BLaER1 treated with 17β-estradiol and CSF1 and Interleukin-3, amounts not matched to agents 10 nM and 100 nM (cell line): ENCODE data around the gene IFIT5.
A peak's percentile ranks its signal among the peaks of the same experiment; 100 is the strongest.

Experiments
- H3K27ac ChIP-seq, 11 experiments: shearing (Covaris generic); formaldehyde crosslinking; 2 replicates each; pipeline ENCODE4 v1.8.1; 2022
- H3K27me3 ChIP-seq, 11 experiments: shearing (Covaris generic); formaldehyde crosslinking; 2 replicates each; pipeline ENCODE4 v1.8.1; 2022
- H3K36me3 ChIP-seq, 11 experiments: shearing (Covaris generic); formaldehyde crosslinking; 2 replicates each; pipeline ENCODE4 v1.8.1; 2022
- H3K4me1 ChIP-seq, 10 experiments: shearing (Covaris generic); formaldehyde crosslinking; 2 replicates each; pipeline ENCODE4 v1.8.1; 2022
- H3K4me2 ChIP-seq, 11 experiments: shearing (Covaris generic); formaldehyde crosslinking; 2 replicates each; pipeline ENCODE4 v1.8.1; 2022
- H3K4me3 ChIP-seq, 10 experiments: shearing (Covaris generic); formaldehyde crosslinking; 2 replicates each; pipeline ENCODE4 v1.8.1; 2022
- H3K9ac ChIP-seq, 11 experiments: shearing (Covaris generic); formaldehyde crosslinking; 2 replicates each; pipeline ENCODE4 v1.8.1; 2022
- H3K9me3 ChIP-seq, 11 experiments: shearing (Covaris generic); formaldehyde crosslinking; replicated peaks in 1 of 11; 2 replicates each; pipeline ENCODE4 v1.8.1; 2022
- H4K20me1 ChIP-seq, 11 experiments: shearing (Covaris generic); formaldehyde crosslinking; 2 replicates each; pipeline ENCODE4 v1.8.1; 2022
- Cebpa-rat ChIP-seq, 11 experiments: shearing (Covaris generic); IDR thresholded peaks; 2 replicates each; pipeline ENCODE4 v1.8.1; 2022

The IFIT5 gene

DNA sequence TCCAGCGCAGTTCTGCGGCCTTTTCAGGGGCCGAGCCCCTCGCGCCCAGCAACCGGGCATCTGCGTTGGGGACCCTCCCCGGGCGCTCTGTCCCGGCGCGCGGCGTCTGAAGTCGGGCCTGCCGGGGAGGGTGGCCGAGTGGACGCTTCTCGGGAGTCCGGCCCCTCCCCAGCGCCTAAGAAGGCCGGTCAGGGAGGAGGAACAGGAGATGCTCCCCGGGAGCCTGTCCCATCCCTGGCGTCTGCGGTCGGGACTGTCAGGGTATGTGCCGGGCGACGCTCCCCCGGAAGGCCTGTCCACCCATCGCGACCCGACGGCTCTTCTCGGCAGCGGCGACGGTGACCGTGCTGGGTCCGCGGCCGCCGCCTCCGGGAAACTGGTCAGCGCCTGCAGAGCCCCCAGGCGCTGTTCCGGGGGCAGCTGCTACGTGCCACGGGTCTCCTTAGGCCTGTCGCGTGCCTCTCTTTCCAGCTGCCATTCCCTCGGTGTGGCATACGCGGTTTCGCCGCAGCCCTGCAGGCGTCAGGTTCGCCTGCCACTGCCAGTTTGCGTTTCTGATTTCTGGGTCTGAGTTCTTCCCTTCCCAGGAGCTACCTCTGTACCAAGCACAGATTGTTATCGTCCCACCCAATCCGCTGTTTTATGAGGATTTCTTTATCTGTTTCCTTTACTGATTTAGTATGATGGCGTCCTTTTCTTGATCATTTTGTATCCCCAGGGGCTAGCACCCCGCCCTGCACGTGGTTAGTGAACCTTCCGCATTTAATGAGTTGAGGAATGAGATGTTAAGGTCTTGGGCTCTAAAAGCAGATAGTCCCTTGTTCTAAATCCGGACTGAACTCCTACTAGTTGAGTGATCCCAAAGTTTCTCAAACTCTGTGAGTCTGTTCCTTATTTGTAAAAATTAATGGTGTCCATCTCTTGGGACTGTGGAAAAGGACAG lies 782 bp downstream of the IFIT5 start:
- Histone ChIP-seq H3K4me2 (peak overlapping the region; percentile 67 to 93 (median 84)), H3K4me3 (peak overlapping the region; percentile 75 to 92 (median 84)), H3K27ac (peak overlapping the region; percentile 84 to 98 (median 94)), H3K27me3 (no peaks in the 10 kb centered on the region), H4K20me1 (peaks cover 0 to 28% (median 0%) of the 10 kb centered on the region in 11 experiments; a peak in 9 of 22 replicates), H3K4me1 (peaks cover 40 to 68% (median 54%) of the 10 kb centered on the region in 10 experiments), H3K9me3 (peaks cover 6 to 13% (median 11%) of the 10 kb centered on the region in 11 experiments), H3K9ac (peak overlapping the region; percentile 84 to 97 (median 93)), H3K36me3 (peaks cover 13 to 29% (median 17%) of the 10 kb centered on the region in 11 experiments; a peak in 21 of 22 replicates)
- no peak for TF ChIP-seq Cebpa-rat (IDR thresholded peaks at IDR 0.05)

DNA sequence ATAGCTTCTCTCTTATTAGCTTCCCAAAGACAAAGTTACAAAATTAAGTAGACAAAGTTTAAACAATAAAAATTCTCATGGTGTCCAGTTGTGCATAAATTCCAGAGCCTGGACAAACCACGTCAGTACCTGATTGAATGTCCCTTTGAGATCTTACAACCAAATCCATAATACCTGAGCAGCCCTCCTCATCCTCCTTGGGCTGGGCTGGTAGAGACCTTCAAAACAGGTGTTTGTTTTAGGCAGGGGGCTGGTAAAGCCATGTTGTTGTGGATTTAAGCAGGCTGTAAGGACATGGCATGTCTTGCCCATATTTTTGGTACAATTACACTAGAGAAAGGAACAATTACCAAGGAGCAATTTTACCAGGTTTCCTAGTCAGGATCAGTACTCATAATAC lies 2.1 kb downstream of the IFIT5 start:
- Histone ChIP-seq H3K4me1 (peaks cover 40 to 56% (median 52%) of the 10 kb centered on the region in 10 experiments), H3K9ac (0 out of 22 replicates have a peak overlapping the region, but pooled peaks of 1 of the 11 experiments have one; percentile 93), H3K4me2 (peak overlapping the region; percentile 67 to 93 (median 84)), H3K27ac (no peak overlapping the region), H3K4me3 (peak overlapping the region in 3 of 10 experiments; percentile 81 to 92 (median 86); a peak in 1 of 20 replicates), H3K36me3 (peaks cover 20 to 42% (median 30%) of the 10 kb centered on the region in 11 experiments), H3K9me3 (peaks cover 6 to 12% (median 11%) of the 10 kb centered on the region in 11 experiments), H4K20me1 (peaks cover 0 to 41% (median 0%) of the 10 kb centered on the region in 11 experiments; a peak in 9 of 22 replicates), H3K27me3 (no peaks in the 10 kb centered on the region)
- TF ChIP-seq Cebpa-rat (IDR thresholded peaks at IDR 0.05) = no peak

DNA sequence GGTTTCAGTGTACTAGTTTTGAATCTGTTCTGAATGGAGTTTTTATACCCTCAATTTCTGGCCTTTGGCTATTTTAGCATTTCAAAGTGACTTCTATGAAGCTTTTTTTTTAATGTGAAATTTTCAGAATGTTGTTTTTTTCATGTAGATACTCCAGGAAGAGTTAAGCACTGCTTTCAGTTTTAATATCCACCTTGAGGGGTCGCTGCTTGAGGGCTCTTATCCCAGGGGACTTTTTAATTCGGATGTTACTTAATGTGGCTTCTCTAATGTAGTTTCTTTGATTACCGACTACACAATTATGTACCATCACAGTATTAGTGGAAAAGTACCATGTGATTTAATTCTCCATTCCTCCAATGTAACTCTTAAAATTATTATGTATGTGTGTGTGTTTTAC lies 5.2 kb downstream of the IFIT5 start:
- Histone ChIP-seq H3K9me3 (no peaks in the 10 kb centered on the region), H3K27me3 (no peaks in the 10 kb centered on the region), H3K27ac (no peak overlapping the region), H3K4me1 (peaks cover 31 to 43% (median 39%) of the 10 kb centered on the region in 10 experiments), H4K20me1 (peaks cover 0 to 44% (median 0%) of the 10 kb centered on the region in 11 experiments; a peak in 9 of 22 replicates), H3K4me2 (peak overlapping the region; percentile 4 to 56 (median 37); a peak in 15 of 22 replicates), H3K9ac (no peak overlapping the region), H3K36me3 (peaks cover 21 to 52% (median 34%) of the 10 kb centered on the region in 11 experiments), H3K4me3 (no peak overlapping the region)
- no peak for TF ChIP-seq Cebpa-rat (IDR thresholded peaks at IDR 0.05)

DNA sequence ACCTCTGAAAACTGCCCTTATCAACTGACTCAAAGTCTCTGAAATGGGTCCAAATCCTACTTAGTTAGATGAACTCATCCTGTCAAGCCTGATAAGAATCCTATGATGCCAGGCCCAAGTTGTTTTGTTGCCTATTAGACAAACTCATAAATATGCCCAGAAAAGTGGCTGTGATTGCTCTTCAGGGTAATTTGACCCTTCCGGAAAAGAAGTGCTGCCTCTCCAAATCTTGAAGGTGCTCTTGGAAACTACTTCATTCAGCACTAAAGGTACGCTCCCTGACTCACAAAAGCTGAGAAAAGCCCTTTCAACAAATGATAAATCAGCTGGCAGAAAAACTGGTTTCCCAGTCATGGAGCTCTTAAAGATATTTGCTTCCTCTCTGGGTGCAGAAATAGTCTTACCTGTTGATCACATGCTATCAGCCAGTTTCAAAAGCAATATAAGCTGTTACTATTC lies 6.7 kb downstream of the IFIT5 start:
- H3K36me3 ChIP-seq = peaks cover 21 to 52% (median 34%) of the 10 kb centered on the region in 11 experiments
- TF ChIP-seq Cebpa-rat (IDR thresholded peaks at IDR 0.05) = no peak
- no peak overlapping the region for H3K9ac ChIP-seq
- H3K27ac ChIP-seq = no peak overlapping the region
- no peak overlapping the region for H3K4me2 ChIP-seq
- H3K27me3 ChIP-seq = no peaks in the 10 kb centered on the region
- H3K4me3 ChIP-seq = no peak overlapping the region
- H4K20me1 ChIP-seq = peaks cover 0 to 40% (median 0%) of the 10 kb centered on the region in 11 experiments; a peak in 9 of 22 replicates
- H3K4me1 ChIP-seq = peaks cover 20 to 37% (median 32%) of the 10 kb centered on the region in 10 experiments
- H3K9me3 ChIP-seq = no peaks in the 10 kb centered on the region

DNA sequence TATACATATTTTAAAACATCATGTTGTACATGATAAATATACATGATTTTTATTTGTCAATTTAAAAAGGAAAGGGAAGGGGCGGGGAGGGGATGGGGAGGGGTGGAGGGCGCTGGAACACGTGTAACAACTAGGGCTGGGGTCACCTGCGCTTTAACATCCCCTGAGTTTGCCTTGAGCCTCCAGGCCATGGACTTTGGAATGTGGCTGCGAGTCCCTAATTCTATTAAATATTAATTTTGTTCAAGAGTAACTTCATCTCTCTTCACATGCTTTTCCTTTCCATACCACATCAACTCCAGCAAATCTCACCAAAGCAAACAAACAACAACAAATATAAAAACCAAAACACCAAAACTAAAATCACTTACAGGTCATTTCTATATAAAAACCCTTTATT lies 10.6 kb downstream of the IFIT5 start:
- Histone ChIP-seq H3K9me3 (no peaks in the 10 kb centered on the region), H3K27me3 (no peaks in the 10 kb centered on the region), H3K4me3 (no peak overlapping the region), H3K27ac (no peak overlapping the region), H3K4me2 (no peak overlapping the region), H3K4me1 (peaks cover 0 to 3% (median 0%) of the 10 kb centered on the region in 10 experiments; a peak in 1 of 20 replicates), H4K20me1 (peaks cover 0 to 18% (median 0%) of the 10 kb centered on the region in 11 experiments; a peak in 6 of 22 replicates), H3K36me3 (peaks cover 8 to 28% (median 18%) of the 10 kb centered on the region in 11 experiments; a peak in 21 of 22 replicates), H3K9ac (no peak overlapping the region)
- TF ChIP-seq Cebpa-rat (IDR thresholded peaks at IDR 0.05) = no peak

DNA sequence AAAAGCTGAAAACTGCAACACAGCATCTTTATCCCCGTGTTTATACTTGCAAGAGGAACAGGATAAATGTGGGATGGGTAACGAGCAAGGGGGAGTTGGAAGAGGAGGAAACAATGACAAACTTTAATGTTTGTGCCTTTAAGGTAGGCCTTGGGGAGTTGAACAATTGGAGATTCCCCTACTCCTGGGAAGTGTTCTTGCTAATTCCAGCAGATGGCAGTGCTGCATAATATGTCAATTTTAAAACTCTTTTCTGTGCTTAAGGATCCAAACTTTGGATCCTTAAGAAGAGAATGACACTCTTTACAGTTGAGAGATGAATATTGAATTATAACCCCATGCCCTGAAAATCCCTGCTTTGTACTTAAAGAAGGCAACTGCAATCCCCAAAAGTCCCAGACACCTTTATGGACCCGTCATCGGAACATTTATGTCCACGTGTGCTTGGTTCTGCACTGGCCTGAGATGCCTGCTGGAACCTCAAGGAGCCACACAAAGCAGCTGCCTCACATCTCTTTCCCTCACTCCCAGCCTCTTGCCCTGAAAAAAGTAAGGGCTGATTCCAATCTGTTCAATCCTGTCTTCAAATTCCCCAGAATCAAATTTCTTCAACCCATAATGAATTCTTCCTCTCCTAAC lies 12.0 kb downstream of the IFIT5 start:
- Histone ChIP-seq H3K27me3 (no peaks in the 10 kb centered on the region), H3K4me1 (peaks cover 0 to 3% (median 0%) of the 10 kb centered on the region in 10 experiments; a peak in 1 of 20 replicates), H4K20me1 (peaks cover 0 to 14% (median 0%) of the 10 kb centered on the region in 11 experiments; a peak in 4 of 22 replicates), H3K9me3 (no peaks in the 10 kb centered on the region), H3K27ac (no peak overlapping the region), H3K4me3 (no peak overlapping the region), H3K4me2 (no peak overlapping the region), H3K36me3 (peaks cover under 1 to 14% (median 4%) of the 10 kb centered on the region in 11 experiments; a peak in 19 of 22 replicates), H3K9ac (no peak overlapping the region)
- no peak for TF ChIP-seq Cebpa-rat (IDR thresholded peaks at IDR 0.05)

DNA sequence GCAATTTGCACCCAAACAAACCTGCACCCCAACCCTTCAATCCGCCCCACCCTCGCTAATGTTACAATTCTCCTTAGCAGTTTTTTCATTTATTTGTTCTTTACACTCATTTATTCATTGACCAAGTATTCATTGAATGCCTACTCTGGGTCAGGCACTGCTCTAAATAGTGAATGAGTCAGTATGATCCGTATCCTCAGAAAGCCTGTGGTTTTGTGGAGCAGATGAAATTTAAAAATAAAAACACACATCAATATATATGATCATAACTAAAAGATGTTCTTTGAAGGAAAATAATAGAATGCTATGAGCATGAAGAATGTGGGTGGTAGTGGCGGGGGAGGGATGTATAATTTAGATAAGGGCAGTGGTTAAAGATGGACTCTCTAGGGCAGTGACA lies 13.3 kb downstream of the IFIT5 start:
- H3K4me3 ChIP-seq = no peak overlapping the region
- H3K4me1 ChIP-seq = peaks cover 0 to 3% (median 0%) of the 10 kb centered on the region in 10 experiments; a peak in 1 of 20 replicates
- no peak for TF ChIP-seq Cebpa-rat (IDR thresholded peaks at IDR 0.05)
- H3K9me3 ChIP-seq = no peaks in the 10 kb centered on the region
- no peak overlapping the region for H3K4me2 ChIP-seq
- H3K27ac ChIP-seq = no peak overlapping the region
- H3K27me3 ChIP-seq = no peaks in the 10 kb centered on the region
- H3K9ac ChIP-seq = 0 out of 22 replicates have a peak overlapping the region, but pooled peaks of 1 of the 11 experiments have one; percentile 18
- H4K20me1 ChIP-seq = peaks cover 0 to 4% (median 0%) of the 10 kb centered on the region in 11 experiments; a peak in 1 of 22 replicates
- H3K36me3 ChIP-seq = peaks cover 0 to 2% (median 0%) of the 10 kb centered on the region in 11 experiments; a peak in 1 of 22 replicates

DNA sequence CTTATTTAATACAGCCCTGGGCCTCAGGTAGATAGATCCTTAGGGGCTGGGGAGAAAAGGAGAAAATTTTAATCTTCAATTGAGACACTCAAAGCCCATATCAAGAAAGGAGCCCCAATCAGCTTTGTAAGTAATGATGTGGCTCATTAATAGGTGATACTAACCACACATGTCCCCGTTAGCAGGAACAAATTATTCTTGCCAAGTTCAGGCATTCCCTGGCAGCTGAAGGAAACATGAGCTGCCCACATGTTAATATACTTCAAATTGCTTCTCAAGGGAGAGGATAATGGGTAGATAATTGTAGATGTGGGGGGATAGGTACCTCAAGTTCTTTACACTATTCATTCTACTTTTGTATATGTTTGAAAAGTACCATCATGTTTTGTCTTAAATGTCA lies 14.5 kb downstream of the IFIT5 start:
- Histone ChIP-seq H3K4me2 (no peak overlapping the region), H4K20me1 (no peaks in the 10 kb centered on the region), H3K4me3 (no peak overlapping the region), H3K27ac (no peak overlapping the region), H3K27me3 (no peaks in the 10 kb centered on the region), H3K4me1 (no peaks in the 10 kb centered on the region), H3K9me3 (no peaks in the 10 kb centered on the region), H3K36me3 (no peaks in the 10 kb centered on the region), H3K9ac (no peak overlapping the region; a peak in 1 of 22 replicates)
- TF ChIP-seq Cebpa-rat (IDR thresholded peaks at IDR 0.05) = no peak
